K562 (cell line): ENCODE results near the gene BMAL1. TPM values are rescaled to one million over a fixed set of nuclear protein-coding genes. Genes with fewer than 3 reads are reported as not detected.
A peak's percentile ranks its signal among the peaks of the same experiment; 100 is the strongest.

ENCODE experiments used
- ATAC-seq: fragments of 200-7000 bp; cut with Tn5 transposase; 3 replicates; pipeline ENCODE4 v1.9.1; 2020; ENCODE audit warnings: moderate library complexity
- BruUV-seq: library from RNA; stranded (reverse); fragments of 400-500 nt; replicated peaks from 2 replicates; lab custom pipeline; 2021; lab: Mats Ljungman, UMichigan
- CTCF ChIA-PET: fragments of 300-600 bp; formaldehyde crosslinking; extraction: SDS; loops from one replicate; lab custom pipeline; 2021; ENCODE audit warnings: low intra/inter-chr PET ratio; lab: Yijun Ruan, JAX
- POLR2A ChIA-PET: fragments of 300-600, 350-650 bp; sonication (Branson Sonifier 250); formaldehyde crosslinking; extraction: SDS; loops from one replicate; lab custom pipeline; 2021; ENCODE audit warnings: antibody characterized with exemption, inconsistent platforms; lab: Yijun Ruan, JAX
- DNase-seq, 4 experiments: peaks; one replicate each; pipeline versions ENCODE4 v3.0.0 to v3.0.0-alpha.2; 2011 to 2018; ENCODE audit warnings: low spot score in 3 of 4, mixed read lengths in 3 of 4; ENCODE audit errors: extremely low read depth in 1 of 4
- FAIRE-seq: peaks from 2 replicates; lab custom pipeline; 2011; peaks lifted over from hg19 to GRCh38; lab: Jason Lieb, UNC
- H2AFZ ChIP-seq: 2 replicates; pipeline ENCODE4 v1.6.0; 2011; ENCODE audit warnings: low read depth, low read length, control low read depth, inconsistent platforms
- H3K27ac ChIP-seq: fragments of 200-600 bp; 3 replicates; pipeline ENCODE4 v1.8.0; 2011; ENCODE audit warnings: low read depth, mild to moderate bottlenecking, control low read depth, inconsistent platforms, low read length, moderate library complexity, mixed read lengths; ENCODE audit errors: extremely low read depth
- H3K27me3 ChIP-seq, 2 experiments: fragments of 300-600 bp in 1 of 2; 2 replicates in 1 of 2; 3 replicates in 1 of 2; pipeline versions ENCODE4 v1.6.0 to v1.8.0; 2011; ENCODE audit warnings: inconsistent platforms in 2 of 2, low read length in 2 of 2, mild to moderate bottlenecking in 1 of 2, mixed read lengths in 1 of 2, moderate library complexity in 1 of 2; ENCODE audit not compliant: control insufficient read depth in 2 of 2, insufficient read depth in 2 of 2
- H3K36me3 ChIP-seq: fragments of 300-600 bp; 3 replicates; pipeline ENCODE4 v1.8.0; 2011; ENCODE audit warnings: mild to moderate bottlenecking, low read length, inconsistent platforms; ENCODE audit not compliant: control insufficient read depth, insufficient read depth
- H3K4me1 ChIP-seq, 2 experiments: fragments of 200-600 bp in 1 of 2; replicated peaks in 1 of 2; 2 replicates in 1 of 2; 3 replicates in 1 of 2; pipeline versions ENCODE4 v1.5.1 to v1.8.0; 2011; ENCODE audit warnings: inconsistent platforms in 2 of 2, low read length in 2 of 2, mild to moderate bottlenecking in 1 of 2, mixed read lengths in 1 of 2, moderate library complexity in 1 of 2; ENCODE audit not compliant: control insufficient read depth in 2 of 2, insufficient read depth in 2 of 2
- H3K4me2 ChIP-seq: 2 replicates; pipeline ENCODE4 v1.6.1; 2011; ENCODE audit warnings: low read length, control low read depth, inconsistent platforms, mixed read lengths; ENCODE audit not compliant: insufficient read depth
- H3K4me3 ChIP-seq: fragments of 200-600 bp; sonication (generic), shearing (Covaris generic); 2 replicates; pipeline ENCODE4 v1.5.1; 2016; ENCODE audit warnings: control low read depth, inconsistent platforms
- H3K79me2 ChIP-seq: fragments of 200-600 bp; 3 replicates; pipeline ENCODE4 v1.8.0; 2011; ENCODE audit warnings: low read length, inconsistent platforms; ENCODE audit not compliant: control insufficient read depth, insufficient read depth
- H3K9ac ChIP-seq, 2 experiments: 2 replicates each; pipeline versions ENCODE4 v1.6.0 to v1.6.1; 2011; ENCODE audit warnings: low read depth in 2 of 2, low read length in 2 of 2, control low read depth in 1 of 2, inconsistent platforms in 1 of 2, mild to moderate bottlenecking in 1 of 2, mixed read lengths in 1 of 2; ENCODE audit not compliant: insufficient read depth in 1 of 2
- H3K9me1 ChIP-seq: one replicate; pipeline ENCODE4 v1.6.0; 2011; ENCODE audit warnings: inconsistent platforms, mild to moderate bottlenecking, low read length, moderate library complexity; ENCODE audit not compliant: control insufficient read depth, insufficient read depth
- H3K9me3 ChIP-seq: replicated peaks from 2 replicates; pipeline ENCODE4 v1.5.1; 2011; ENCODE audit warnings: low read depth, low read length, inconsistent platforms; ENCODE audit not compliant: control insufficient read depth, insufficient read depth
- H4K20me1 ChIP-seq: replicated peaks from 2 replicates; pipeline ENCODE4 v1.6.1; 2011; ENCODE audit warnings: low read length, inconsistent platforms, mixed read lengths; ENCODE audit not compliant: control insufficient read depth, insufficient read depth
- HDAC6 ChIP-seq: IDR thresholded peaks from 2 replicates; pipeline ENCODE4 v1.6.1; 2012; ENCODE audit warnings: low read depth, mild to moderate bottlenecking, control low read depth, inconsistent platforms, low read length, moderate library complexity
- ZBTB40 ChIP-seq, 2 experiments: fragments of 450-650 bp in 1 of 2; sonication (generic) in 1 of 2; formaldehyde crosslinking in 1 of 2; IDR thresholded peaks; 2 replicates each; pipeline versions ENCODE4 v1.7.1 to v1.9.0; 2016 to 2022; ENCODE audit warnings: inconsistent platforms in 1 of 2, mild to moderate bottlenecking in 1 of 2, missing genetic modification reagents in 1 of 2
- WGBS: fragments of 100-300 bp; shearing (Covaris generic); methylation state at CpG from one replicate; pipeline ENCODE4 v1.1.6; 2016; ENCODE audit warnings: low coverage, mixed read lengths; ENCODE audit not compliant: insufficient coverage; ENCODE audit errors: missing lambda C conversion rate; 5-methylcytosine and 5-hydroxymethylcytosine counted together
- in situ Hi-C: fragments of 300-500 bp; cut with MboI; formaldehyde crosslinking; loops from 4 replicates; pipeline ENCODE4 v1.15.0; 2018; ENCODE audit warnings: inconsistent platforms, mixed read lengths
- intact Hi-C: fragments of 100-400 bp; cut with micrococcal nuclease; formaldehyde crosslinking; loops from 2 replicates; pipeline ENCODE4 v1.14.2; 2022
- polyA plus RNA-seq, 8 experiments: library from polyadenylated mRNA; depleted of rRNA in 4 of 8; stranded (reverse) in 5 of 8; unstranded in 3 of 8; fragments of >200 nt; fragmentation: Nextera tagmentation in 2 of 8; fragmentation: Illumina TruSeq in 1 of 8; extraction: Ambion mirVana in 2 of 8; extraction: Trizol in 1 of 8; gene quantifications; 2 replicates each; pipeline versions ENCODE4 v1.2.1 to v1.2.3, GENCODE V29; 2011 to 2014; ENCODE audit warnings: inconsistent platforms in 1 of 8, missing spikeins in 1 of 8
- total RNA-seq, 7 experiments: library from RNA; depleted of rRNA in 6 of 7; stranded (reverse); fragments of >200 nt in 6 of 7; fragmentation: Illumina TruSeq in 2 of 7; extraction: Trizol in 2 of 7; gene quantifications; 2 replicates each; pipeline versions ENCODE4 v1.2.1 to v1.2.3, GENCODE V29; 2011 to 2021; ENCODE audit warnings: low replicate concordance in 1 of 7

The BMAL1 gene
- total and polyA plus RNA-seq, 9 of the 15 experiments (the other 6 are each of a cell fraction or from before 2014, with no cell fraction given), result 0.14 to 2.4 (median 0.64) TPM

DNA sequence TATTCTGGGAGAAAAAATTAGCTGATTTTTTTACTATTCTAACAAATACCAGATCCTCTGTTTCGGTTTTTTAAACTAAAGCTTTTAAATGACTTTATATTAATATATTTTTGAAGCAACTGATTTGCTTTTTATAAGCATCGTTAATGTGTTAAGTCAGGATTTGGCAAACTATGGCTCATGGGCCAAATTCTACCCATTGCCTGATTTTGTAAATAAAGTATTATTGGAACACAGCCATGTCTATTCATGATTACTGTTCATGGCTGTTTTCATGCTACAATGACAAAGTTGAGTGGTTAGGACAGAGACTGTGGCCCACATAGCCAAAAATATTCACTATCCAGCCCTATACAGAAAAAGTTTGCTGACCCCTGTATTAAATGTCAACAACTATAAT lies 155.8 kb downstream of the BMAL1 start:
- POLR2A ChIA-PET, result no interaction called here

More for the DNA sequence above, 155.8 kb downstream of the BMAL1 start:
- Histone ChIP-seq H3K9ac (no peak overlapping the region), H2AFZ (no peak overlapping the region), H3K4me3 (no peak overlapping the region), H3K9me1 (no peaks in the 10 kb centered on the region), H3K27ac (no peak overlapping the region), H3K4me2 (no peak overlapping the region), H3K4me1 (no peaks in the 10 kb centered on the region), H3K27me3 (no peaks in the 10 kb centered on the region), H3K36me3 (no peaks in the 10 kb centered on the region), H4K20me1 (no peaks in the 10 kb centered on the region), H3K79me2 (no peaks in the 10 kb centered on the region), H3K9me3 (no peaks in the 10 kb centered on the region)
- intact Hi-C loops (no loop called here), in situ Hi-C loops (no loop called here)
- DNase-seq (no peak), ATAC-seq (no peak), FAIRE-seq (no peak)
- 50% methylated on average over 2 of the region's 2 CpGs for WGBS
- TF ChIP-seq HDAC6, result no peak
- TF ChIP-seq ZBTB40 (IDR thresholded peaks at IDR 0.05), result peak; percentile 64
- TF ChIP-seq ZBTB40 (CRISPR knock-in tag; IDR thresholded peaks at IDR 0.05), result no peak
- CTCF ChIA-PET, result no interaction called here
- BruUV-seq, result no TSS peak
